Neural cell (in vitro differentiated cells): ENCODE data around the gene NET1. TPM values are rescaled to one million over a fixed set of nuclear protein-coding genes. Genes with fewer than 3 reads are reported as not detected.

Experiments used
- H2AFZ ChIP-seq: fragments of 200-600, 300-800 bp; sonication (generic), shearing (Covaris generic); 2 replicates; pipeline ENCODE4 v1.6.0; 2014; ENCODE audit warnings: low read depth, mild to moderate bottlenecking, antibody characterized with exemption, low read length, moderate library complexity
- H3F3A ChIP-seq: fragments of 200-600 bp; shearing (Covaris generic); 2 replicates; pipeline ENCODE4 v1.6.1; 2016; ENCODE audit warnings: mild to moderate bottlenecking, moderate library complexity, mixed read lengths, antibody characterized with exemption, low read length; ENCODE audit not compliant: insufficient read depth, poor library complexity, severe bottlenecking
- H3K27ac ChIP-seq: fragments of 200-600, 300-800 bp; sonication (generic), shearing (Covaris generic); 2 replicates; pipeline ENCODE4 v1.5.1; 2014; ENCODE audit warnings: mild to moderate bottlenecking, low read length, moderate library complexity
- H3K27me3 ChIP-seq: fragments of 300-800, 200-600 bp; sonication (generic), shearing (Covaris generic); 2 replicates; pipeline ENCODE4 v1.6.0; 2014; ENCODE audit warnings: mild to moderate bottlenecking, low read depth, low read length, moderate library complexity; ENCODE audit not compliant: insufficient read depth
- H3K36me3 ChIP-seq: fragments of 300-800, 200-600 bp; sonication (generic), shearing (Covaris generic); 2 replicates; pipeline ENCODE4 v1.5.1; 2014; ENCODE audit warnings: mild to moderate bottlenecking, antibody characterized with exemption, low read length, moderate library complexity; ENCODE audit not compliant: insufficient read depth
- H3K4me2 ChIP-seq: fragments of 300-800, 200-600 bp; sonication (generic), shearing (Covaris generic); 2 replicates; pipeline ENCODE4 v1.6.0; 2014; ENCODE audit warnings: mild to moderate bottlenecking, low read length
- H3K4me3 ChIP-seq: fragments of 300-800, 200-600 bp; sonication (generic), shearing (Covaris generic); 2 replicates; pipeline ENCODE4 v1.5.1; 2014; ENCODE audit warnings: mild to moderate bottlenecking, low read length, moderate library complexity
- H3K79me2 ChIP-seq: fragments of 200-600 bp; shearing (Covaris generic); replicated peaks from 2 replicates; pipeline ENCODE4 v1.6.0; 2014; ENCODE audit warnings: mild to moderate bottlenecking, low read length, moderate library complexity; ENCODE audit not compliant: insufficient read depth
- H3K9ac ChIP-seq: fragments of 300-800, 200-600 bp; sonication (generic), shearing (Covaris generic); 2 replicates; pipeline ENCODE4 v1.6.1; 2016; ENCODE audit warnings: mild to moderate bottlenecking, low read length, mixed read lengths
- H3K9me2 ChIP-seq: fragments of 200-600 bp; shearing (Covaris generic); 2 replicates; pipeline ENCODE4 v1.6.1; 2016; ENCODE audit warnings: mild to moderate bottlenecking, low read length, mixed read lengths; ENCODE audit not compliant: insufficient read depth
- H3K9me3 ChIP-seq: fragments of 200-600, 300-800 bp; sonication (generic), shearing (Covaris generic); 2 replicates; pipeline ENCODE4 v1.6.1; 2016; ENCODE audit warnings: mild to moderate bottlenecking, mixed run types, low read length, moderate library complexity, mixed read lengths
- H4K20me1 ChIP-seq: fragments of 200-600 bp; shearing (Covaris generic); 2 replicates; pipeline ENCODE4 v1.6.1; 2016; ENCODE audit warnings: mild to moderate bottlenecking, mixed run types; ENCODE audit not compliant: insufficient read depth
- CTCF ChIP-seq: fragments of 450-650 bp; IDR thresholded peaks from 2 replicates; pipeline ENCODE4 v1.5.1; 2014; ENCODE audit warnings: antibody characterized with exemption, mild to moderate bottlenecking, moderate library complexity; ENCODE audit not compliant: poor library complexity, severe bottlenecking
- EP300 ChIP-seq: fragments of 450-650 bp; conservative IDR thresholded peaks from 2 replicates; pipeline ENCODE4 v1.6.1; 2014; ENCODE audit warnings: antibody characterized with exemption, mild to moderate bottlenecking, moderate library complexity; ENCODE audit not compliant: poor library complexity, severe bottlenecking
- EZH2 ChIP-seq: fragments of 200-600, 300-800 bp; shearing (Covaris generic), sonication (generic); IDR thresholded peaks from 2 replicates; pipeline ENCODE4 v1.6.1; 2014; ENCODE audit warnings: antibody characterized with exemption, low read length, borderline replicate concordance, mild to moderate bottlenecking; ENCODE audit not compliant: insufficient read depth, poor library complexity, severe bottlenecking
- MXI1 ChIP-seq: fragments of 450-650 bp; conservative IDR thresholded peaks from 2 replicates; pipeline ENCODE4 v1.6.1; 2014; ENCODE audit warnings: antibody characterized with exemption, mild to moderate bottlenecking; ENCODE audit not compliant: poor library complexity, severe bottlenecking
- POLR2AphosphoS5 ChIP-seq: IDR thresholded peaks from 2 replicates; pipeline ENCODE4 v1.6.1; 2012
- RAD21 ChIP-seq: fragments of 450-650 bp; conservative IDR thresholded peaks from 2 replicates; pipeline ENCODE4 v1.6.1; 2014; ENCODE audit warnings: antibody characterized with exemption, mild to moderate bottlenecking, moderate library complexity
- REST ChIP-seq: IDR thresholded peaks from 2 replicates; pipeline ENCODE4 v1.6.1; 2012; ENCODE audit warnings: borderline replicate concordance
- SMC3 ChIP-seq: fragments of 450-650 bp; conservative IDR thresholded peaks from 2 replicates; pipeline ENCODE4 v1.6.1; 2014; ENCODE audit warnings: antibody characterized with exemption, mild to moderate bottlenecking, moderate library complexity; ENCODE audit not compliant: poor library complexity
- TAF1 ChIP-seq: IDR thresholded peaks from 2 replicates; pipeline ENCODE4 v1.6.1; 2012; ENCODE audit warnings: low read depth
- polyA plus RNA-seq: library from polyadenylated mRNA; depleted of rRNA; stranded (reverse); fragments of >200 nt; gene quantifications from 2 replicates; pipeline ENCODE4 v1.2.3, GENCODE V29; 2014

NET1 gene
- polyA plus RNA-seq, 1 donor from 2014 or later = 8.0 TPM

- Histone ChIP-seq H3K4me2 (no peak overlapping the region), H3K27me3 (no peaks in the 10 kb centered on the region), H3K36me3 (no peaks in the 10 kb centered on the region), H3K9me2 (no peaks in the 10 kb centered on the region), H3K9ac (no peak overlapping the region), H4K20me1 (no peaks in the 10 kb centered on the region), H3K79me2 (no peaks in the 10 kb centered on the region), H2AFZ (no peak overlapping the region), H3F3A (no peaks in the 10 kb centered on the region), H3K27ac (no peak overlapping the region), H3K4me3 (no peak overlapping the region), H3K9me3 (no peaks in the 10 kb centered on the region)
- TF ChIP-seq MXI1 (no peak), EP300 (no peak), POLR2AphosphoS5 (no peak), TAF1 (no peak)
These were observed 48.0 kb upstream of the NET1 start for GRCh38 chr10:5364374-5364773.

GRCh38 chr10:5364890-5365338 lies 47.4 kb upstream of the NET1 start, which contains the start of gene UCN3:
Gene UCN3, plus strand, starts transcription at chr10:5364966. Its CDS starts 8,755 bp downstream, at chr10:5373721.
- no peak within 1 kb of the TSS for H3K9ac ChIP-seq
- H4K20me1 ChIP-seq = no peaks in the 10 kb centered on the region
- H3K36me3 ChIP-seq = no peaks in the 10 kb centered on the region
- no peak within 1 kb of the TSS for H3K27ac ChIP-seq
- H3K9me3 ChIP-seq = no peaks in the 10 kb centered on the region
- no peak within 1 kb of the TSS for H3K4me3 ChIP-seq
- no peak within 1 kb of the TSS for H2AFZ ChIP-seq
- no peaks in the 10 kb centered on the region for H3K27me3 ChIP-seq
- H3K4me2 ChIP-seq = no peak within 1 kb of the TSS
- no peaks in the 10 kb centered on the region for H3K79me2 ChIP-seq
- no peaks in the 10 kb centered on the region for H3K9me2 ChIP-seq
- no peaks in the 10 kb centered on the region for H3F3A ChIP-seq
- TF ChIP-seq EZH2 (no peak), RAD21 (no peak), REST (no peak), EP300 (no peak), TAF1 (no peak), MXI1 (no peak), CTCF (no peak), POLR2AphosphoS5 (no peak), SMC3 (no peak)

- TF ChIP-seq POLR2AphosphoS5 = no peak
- no peak for TF ChIP-seq RAD21
- no peak for TF ChIP-seq CTCF
- TF ChIP-seq TAF1 = no peak
- no peak for TF ChIP-seq SMC3
- TF ChIP-seq EZH2 = no peak
- no peak for TF ChIP-seq EP300
- no peak for TF ChIP-seq MXI1
- TF ChIP-seq REST = no peak
- H3K4me3 ChIP-seq = no peak overlapping the region
- no peaks in the 10 kb centered on the region for H3K79me2 ChIP-seq
- H3K36me3 ChIP-seq = no peaks in the 10 kb centered on the region
- no peak overlapping the region for H3K4me2 ChIP-seq
- no peak overlapping the region for H2AFZ ChIP-seq
- no peaks in the 10 kb centered on the region for H3K9me3 ChIP-seq
- no peak overlapping the region for H3K9ac ChIP-seq
- H3F3A ChIP-seq = no peaks in the 10 kb centered on the region
- H3K27ac ChIP-seq = no peak overlapping the region
- H4K20me1 ChIP-seq = no peaks in the 10 kb centered on the region
- no peaks in the 10 kb centered on the region for H3K9me2 ChIP-seq
- no peaks in the 10 kb centered on the region for H3K27me3 ChIP-seq
These were observed 46.4 kb upstream of the NET1 start for GRCh38 chr10:5365928-5366327.
